Breast epithelium (tissue), 4 donors: Measurements from ENCODE around the gene SDC4. TPM values are rescaled to one million over a fixed set of nuclear protein-coding genes. Genes with fewer than 3 reads are reported as not detected.

ENCODE experiments used
- DNase-seq, 2 donors: peaks; one replicate each; pipeline ENCODE4 v3.0.0-alpha.2; 2019; ENCODE audit warnings: low spot score in 2 of 2
- H3K27ac ChIP-seq, 2 donors: fragments of 200-600 bp; sonication (generic) in 1 of 2; one replicate each; pipeline ENCODE4 v1.5.1; 2016 to 2019; ENCODE audit warnings: mild to moderate bottlenecking in 1 of 2
- H3K27me3 ChIP-seq, 2 donors: fragments of 200-600 bp; sonication (generic) in 1 of 2; one replicate each; pipeline versions ENCODE4 v1.5.1 to v1.6.0; 2017 to 2019; ENCODE audit warnings: control low read depth in 1 of 2, mild to moderate bottlenecking in 1 of 2
- H3K36me3 ChIP-seq: fragments of 200-600 bp; one replicate; pipeline ENCODE4 v1.5.1; 2019
- H3K4me1 ChIP-seq, 2 donors: fragments of 200-600 bp; sonication (generic); one replicate each; pipeline ENCODE4 v1.5.1; 2016 to 2019; ENCODE audit warnings: control low read depth in 1 of 2
- H3K4me3 ChIP-seq, 3 donors: fragments of 200-600 bp; sonication (generic); 1 replicate in 2 of 3; 2 replicates in 1 of 3; pipeline ENCODE4 v1.5.1; 2016 to 2019; ENCODE audit warnings: mild to moderate bottlenecking in 3 of 3, moderate library complexity in 2 of 3
- H3K9me3 ChIP-seq, 2 donors: fragments of 200-600 bp; sonication (generic) in 1 of 2; one replicate each; pipeline ENCODE4 v1.5.1; 2016 to 2019; ENCODE audit warnings: control low read depth in 1 of 2
- CTCF ChIP-seq, 3 donors: fragments of 450-650 bp; IDR thresholded peaks; one replicate each; pipeline ENCODE4 v1.5.1; 2016 to 2017; ENCODE audit warnings: antibody characterized with exemption in 3 of 3, mild to moderate bottlenecking in 3 of 3, moderate library complexity in 3 of 3
- POLR2A ChIP-seq: fragments of 450-650 bp; IDR thresholded peaks from one replicate; pipeline ENCODE4 v1.6.1; 2016; ENCODE audit warnings: antibody characterized with exemption, mild to moderate bottlenecking, moderate library complexity
- POLR2AphosphoS5 ChIP-seq, 3 donors: sonication (generic); formaldehyde crosslinking; IDR thresholded peaks; one replicate each; pipeline ENCODE4 v1.6.1; 2017; ENCODE audit warnings: antibody characterized with exemption in 3 of 3
- intact Hi-C: fragments of 100-400 bp; cut with DNase I; formaldehyde crosslinking; loops from one replicate; pipeline ENCODE4 v1.15.1; 2023; ENCODE audit warnings: low total_unique reads
- total RNA-seq, 3 donors: library from RNA; depleted of rRNA; stranded (reverse); fragments of >200 nt; gene quantifications; one replicate each; pipeline ENCODE4 v1.1.0, GENCODE V29; 2016

SDC4 gene
- total RNA-seq, 3 donors from 2014 or later, result 29.4 to 337 (median 121) TPM

DNA sequence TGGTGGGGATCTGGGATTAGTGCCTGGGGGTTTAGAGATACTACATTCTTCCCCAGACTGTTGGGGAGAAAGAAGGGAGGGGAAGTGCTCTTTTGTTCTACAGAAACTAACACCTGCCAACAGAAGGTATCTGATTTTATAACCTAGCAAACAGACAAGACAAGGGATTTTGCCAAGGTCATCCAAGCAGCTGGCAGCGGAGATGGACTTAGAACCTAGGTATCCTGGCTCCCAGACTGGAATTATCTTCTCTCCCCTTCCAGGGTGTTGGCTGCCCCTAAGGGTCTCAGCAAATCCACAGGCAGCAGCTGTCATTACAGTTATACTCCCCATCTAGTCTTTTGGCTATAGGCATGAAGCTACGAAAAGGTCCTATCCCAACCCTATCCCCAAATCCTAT lies 8.4 kb downstream of the SDC4 start:
- Histone ChIP-seq H3K4me1 (peaks cover 26 to 64% of the 10 kb centered on the region in 2 donors), H3K4me3 (no peak overlapping the region), H3K27ac (peak overlapping the region; percentile 97 to 99), H3K9me3 (no peaks in the 10 kb centered on the region), H3K27me3 (no peaks in the 10 kb centered on the region), H3K36me3 (no peaks in the 10 kb centered on the region)
- intact Hi-C loops, result loop anchor here (10.0 kb wide), 1 partner anchor 1345 kb away; the partner anchor contains the start of gene TP53RK
- DNase-seq, result no peak
- TF ChIP-seq POLR2AphosphoS5 (IDR thresholded peaks at IDR 0.05) (no peak), POLR2A (no peak)

DNA sequence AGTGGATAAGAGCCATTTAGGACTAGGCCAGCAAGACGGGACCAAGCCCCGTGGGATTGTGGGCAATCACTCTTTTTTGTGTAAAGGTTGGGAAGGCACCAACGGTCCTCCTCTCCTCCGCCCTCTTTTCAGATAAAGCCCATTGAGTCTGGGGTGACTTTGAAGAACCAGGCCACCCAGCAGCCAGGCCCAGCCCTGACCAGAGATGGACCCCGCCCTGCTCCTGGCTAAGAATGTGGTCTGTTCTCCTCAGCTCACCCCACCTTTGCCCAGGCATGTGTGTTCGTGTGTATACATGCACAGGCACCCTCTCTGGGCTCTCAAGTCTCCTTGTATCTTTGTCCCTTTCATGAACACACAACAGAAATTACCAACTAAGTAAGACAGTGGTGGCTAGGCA lies 9.1 kb downstream of the SDC4 start:
- intact Hi-C loops, result no loop called here
- Histone ChIP-seq H3K9me3 (no peaks in the 10 kb centered on the region), H3K27me3 (no peaks in the 10 kb centered on the region), H3K4me1 (peaks cover 26 to 59% of the 10 kb centered on the region in 2 donors), H3K27ac (peak overlapping the region; percentile 97 to 99), H3K36me3 (no peaks in the 10 kb centered on the region), H3K4me3 (peak overlapping the region in 1 of 3 donors; percentile 42)
- TF ChIP-seq CTCF (IDR thresholded peaks at IDR 0.05), result no peak
- no peak for TF ChIP-seq POLR2A
- peak in 1 of 3 donors; percentile 6 for TF ChIP-seq POLR2AphosphoS5 (IDR thresholded peaks at IDR 0.05)
- DNase-seq, result no peak

DNA sequence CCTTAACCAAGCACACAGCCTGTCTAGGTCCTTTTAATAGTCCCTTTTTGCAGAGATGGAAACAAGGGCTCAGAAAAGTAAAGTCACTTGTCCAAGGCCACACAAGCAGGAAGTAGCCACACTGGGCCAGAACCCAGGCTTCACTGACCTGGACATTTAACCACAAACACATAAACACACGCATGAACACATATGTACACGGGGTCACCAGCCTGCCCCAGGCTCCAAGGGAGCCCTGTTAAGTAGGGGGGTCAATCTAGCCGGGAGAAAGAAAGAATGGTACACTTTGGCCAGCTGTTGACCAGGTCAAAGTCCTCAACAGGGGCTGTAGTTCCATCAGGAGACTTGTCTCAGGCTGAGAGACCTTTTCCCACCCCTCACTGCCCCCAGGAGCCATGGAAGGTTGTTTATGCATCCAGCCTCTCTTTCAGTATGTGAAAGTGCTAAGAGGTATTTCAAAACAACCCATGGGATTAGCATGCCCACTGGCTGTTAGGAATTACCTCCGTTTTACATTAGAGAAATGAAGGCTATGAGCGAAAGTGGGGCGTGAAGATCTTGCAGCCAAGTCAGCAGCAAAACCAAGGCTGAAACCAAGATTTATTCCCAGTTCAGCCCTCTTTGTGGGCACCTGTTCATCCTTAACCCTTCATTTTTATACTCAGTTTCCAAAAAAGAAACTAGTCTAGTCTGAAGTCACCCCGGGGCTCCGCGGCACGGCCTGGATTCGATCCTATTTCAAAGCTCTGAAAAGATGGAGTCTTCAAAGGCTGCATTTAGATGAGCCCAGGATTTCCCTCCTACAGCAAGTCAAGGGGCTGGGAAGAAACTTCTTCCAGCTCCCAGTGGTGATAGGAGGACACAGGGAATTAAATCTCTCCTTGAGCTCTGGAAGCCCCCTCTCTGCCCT lies 9.8 kb downstream of the SDC4 start:
- peak in 1 of 3 donors; percentile 6 for TF ChIP-seq POLR2AphosphoS5 (IDR thresholded peaks at IDR 0.05)
- no peak for TF ChIP-seq CTCF (IDR thresholded peaks at IDR 0.05)
- no peaks in the 10 kb centered on the region for H3K27me3 ChIP-seq
- no peak for DNase-seq
- H3K4me1 ChIP-seq, result peaks cover 26 to 59% of the 10 kb centered on the region in 2 donors
- peak overlapping the region in 2 of 3 donors; percentile 4 to 42 for H3K4me3 ChIP-seq
- no peaks in the 10 kb centered on the region for H3K9me3 ChIP-seq
- intact Hi-C loops, result no loop called here
- peak overlapping the region; percentile 97 to 99 for H3K27ac ChIP-seq
- no peaks in the 10 kb centered on the region for H3K36me3 ChIP-seq

- H3K4me1 ChIP-seq, result peaks cover 26 to 52% of the 10 kb centered on the region in 2 donors
- peak overlapping the region in 2 of 3 donors; percentile 4 to 42 for H3K4me3 ChIP-seq
- DNase-seq, result peak; percentile 69 to 91
- H3K27me3 ChIP-seq, result no peaks in the 10 kb centered on the region
- intact Hi-C loops, result no loop called here
- peak overlapping the region; percentile 97 to 99 for H3K27ac ChIP-seq
- TF ChIP-seq POLR2AphosphoS5 (IDR thresholded peaks at IDR 0.05) (peak in 2 of 3 donors; percentile 26 to 49), POLR2A (no peak)
- no peaks in the 10 kb centered on the region for H3K36me3 ChIP-seq
- H3K9me3 ChIP-seq, result no peaks in the 10 kb centered on the region
Measured at GRCh38 chr20:45337367-45338120, 10.7 kb downstream of the SDC4 start.

DNA sequence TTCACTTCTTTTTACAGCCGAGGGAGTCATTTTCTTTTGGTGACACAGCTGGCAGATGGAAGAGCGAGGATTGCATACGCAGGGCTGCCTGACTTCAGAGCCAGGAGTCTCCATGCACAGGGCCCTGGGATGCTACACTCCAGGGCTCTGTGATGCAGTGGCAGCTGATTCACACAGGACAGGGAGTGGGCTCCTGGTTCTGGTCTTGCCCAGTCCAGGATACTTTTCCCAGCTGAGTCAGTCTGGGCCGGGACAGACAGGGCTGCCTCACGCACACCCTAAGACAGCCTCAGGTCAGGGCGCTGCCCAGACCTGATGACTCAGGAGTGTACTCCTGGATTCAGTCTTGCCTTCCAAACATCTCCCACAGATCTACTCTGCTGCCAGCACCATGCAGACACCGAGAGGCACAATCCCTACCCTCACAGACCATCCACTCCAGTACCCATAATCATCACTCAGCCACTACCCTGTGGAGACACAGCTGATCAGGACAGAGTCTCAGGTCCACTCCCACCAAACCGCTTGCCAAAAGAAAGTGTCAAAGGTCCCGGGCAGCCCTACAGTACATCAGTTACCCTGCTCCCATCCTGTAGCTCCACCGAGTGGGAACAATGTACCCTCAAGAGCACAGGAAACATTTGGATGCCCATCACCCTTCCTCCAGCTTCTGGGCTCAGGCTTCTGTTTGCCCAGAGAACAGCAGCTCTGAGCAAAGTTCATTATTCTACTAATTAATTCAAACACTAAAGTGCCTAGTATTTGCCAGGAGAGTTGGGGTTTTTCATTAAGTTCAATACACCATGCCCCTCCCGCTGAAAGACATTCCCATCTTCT lies 11.5 kb downstream of the SDC4 start:
- Histone ChIP-seq H3K4me1 (peaks cover 26 to 50% of the 10 kb centered on the region in 2 donors), H3K4me3 (peak overlapping the region in 1 of 3 donors; percentile 42), H3K36me3 (no peaks in the 10 kb centered on the region), H3K9me3 (no peaks in the 10 kb centered on the region), H3K27me3 (no peaks in the 10 kb centered on the region), H3K27ac (peak overlapping the region; percentile 97 to 99)
- intact Hi-C loops, result no loop called here
- TF ChIP-seq CTCF (IDR thresholded peaks at IDR 0.05), result no peak
- TF ChIP-seq POLR2AphosphoS5 (IDR thresholded peaks at IDR 0.05), result peak in 1 of 3 donors; percentile 51
- DNase-seq, result peak; percentile 69 to 81
